ENCODE results near the gene RBM39. TPM values are rescaled to one million over a fixed set of nuclear protein-coding genes. Genes with fewer than 3 reads are reported as not detected.
A peak's percentile ranks its signal among the peaks of the same experiment; 100 is the strongest.

Gene RBM39
- total and polyA plus RNA-seq, 9 of the 15 experiments (the other 6 are each of a cell fraction or from before 2014, with no cell fraction given), result 143 to 319 (median 228) TPM

- TF ChIP-seq, protein P1, sequence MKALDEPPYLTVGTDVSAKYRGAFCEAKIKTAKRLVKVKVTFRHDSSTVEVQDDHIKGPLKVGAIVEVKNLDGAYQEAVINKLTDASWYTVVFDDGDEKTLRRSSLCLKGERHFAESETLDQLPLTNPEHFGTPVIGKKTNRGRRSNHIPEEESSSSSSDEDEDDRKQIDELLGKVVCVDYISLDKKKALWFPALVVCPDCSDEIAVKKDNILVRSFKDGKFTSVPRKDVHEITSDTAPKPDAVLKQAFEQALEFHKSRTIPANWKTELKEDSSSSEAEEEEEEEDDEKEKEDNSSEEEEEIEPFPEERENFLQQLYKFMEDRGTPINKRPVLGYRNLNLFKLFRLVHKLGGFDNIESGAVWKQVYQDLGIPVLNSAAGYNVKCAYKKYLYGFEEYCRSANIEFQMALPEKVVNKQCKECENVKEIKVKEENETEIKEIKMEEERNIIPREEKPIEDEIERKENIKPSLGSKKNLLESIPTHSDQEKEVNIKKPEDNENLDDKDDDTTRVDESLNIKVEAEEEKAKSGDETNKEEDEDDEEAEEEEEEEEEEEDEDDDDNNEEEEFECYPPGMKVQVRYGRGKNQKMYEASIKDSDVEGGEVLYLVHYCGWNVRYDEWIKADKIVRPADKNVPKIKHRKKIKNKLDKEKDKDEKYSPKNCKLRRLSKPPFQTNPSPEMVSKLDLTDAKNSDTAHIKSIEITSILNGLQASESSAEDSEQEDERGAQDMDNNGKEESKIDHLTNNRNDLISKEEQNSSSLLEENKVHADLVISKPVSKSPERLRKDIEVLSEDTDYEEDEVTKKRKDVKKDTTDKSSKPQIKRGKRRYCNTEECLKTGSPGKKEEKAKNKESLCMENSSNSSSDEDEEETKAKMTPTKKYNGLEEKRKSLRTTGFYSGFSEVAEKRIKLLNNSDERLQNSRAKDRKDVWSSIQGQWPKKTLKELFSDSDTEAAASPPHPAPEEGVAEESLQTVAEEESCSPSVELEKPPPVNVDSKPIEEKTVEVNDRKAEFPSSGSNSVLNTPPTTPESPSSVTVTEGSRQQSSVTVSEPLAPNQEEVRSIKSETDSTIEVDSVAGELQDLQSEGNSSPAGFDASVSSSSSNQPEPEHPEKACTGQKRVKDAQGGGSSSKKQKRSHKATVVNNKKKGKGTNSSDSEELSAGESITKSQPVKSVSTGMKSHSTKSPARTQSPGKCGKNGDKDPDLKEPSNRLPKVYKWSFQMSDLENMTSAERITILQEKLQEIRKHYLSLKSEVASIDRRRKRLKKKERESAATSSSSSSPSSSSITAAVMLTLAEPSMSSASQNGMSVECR (CRISPR knock-in tag; IDR thresholded peaks at IDR 0.05), result peak; percentile 71
- TF ChIP-seq ZNF76 (CRISPR knock-in tag; IDR thresholded peaks at IDR 0.05; ENCODE audit: borderline replicate concordance) (0 out of 2 replicates have a peak, but pooled peaks have one; percentile 15), BRD4 (IDR thresholded peaks at IDR 0.05) (peak; percentile 99), NR2F6 (CRISPR knock-in tag; IDR thresholded peaks at IDR 0.05) (no peak), ZNF143 (CRISPR knock-in tag; IDR thresholded peaks at IDR 0.05) (peak; percentile 48; the same call in 1 of the 2 replicates), ESRRA (IDR thresholded peaks at IDR 0.05; ENCODE audit: borderline replicate concordance, low read depth) (peak; percentile 96), MBD2 (IDR thresholded peaks at IDR 0.05; ENCODE audit: borderline replicate concordance, low read depth) (peak; percentile 88), ETV5 (CRISPR knock-in tag; IDR thresholded peaks at IDR 0.05; ENCODE audit: low read depth) (peak; percentile 24; the same call in 1 of the 2 replicates), CXXC5 (CRISPR knock-in tag; IDR thresholded peaks at IDR 0.05) (peak; percentile 93), FOSL1 (tag; conservative IDR thresholded peaks at IDR 0.05) (peak; percentile 62), ATF7 (IDR thresholded peaks at IDR 0.05) (peak; percentile 94), OTX1 (CRISPR knock-in tag; IDR thresholded peaks at IDR 0.05) (peak; percentile 42; the same call in 1 of the 2 replicates), ZNF584 (CRISPR knock-in tag; IDR thresholded peaks at IDR 0.05; ENCODE audit: low read depth) (peak; percentile 55; the same call in 1 of the 2 replicates), EP400 (IDR thresholded peaks at IDR 0.05) (peak; percentile 100), PHF8 (IDR thresholded peaks at IDR 0.05; ENCODE audit: borderline replicate concordance, low read length) (peak; percentile 98), MYNN (IDR thresholded peaks at IDR 0.05) (peak; percentile 43; the same call in 1 of the 2 replicates), MYNN (CRISPR knock-in tag; IDR thresholded peaks at IDR 0.05) (no peak), TCF7L2 (IDR thresholded peaks at IDR 0.05; ENCODE audit: low read depth, low read length) (peak; percentile 32; the same call in 1 of the 2 replicates)
- TF ChIP-seq, protein P2, sequence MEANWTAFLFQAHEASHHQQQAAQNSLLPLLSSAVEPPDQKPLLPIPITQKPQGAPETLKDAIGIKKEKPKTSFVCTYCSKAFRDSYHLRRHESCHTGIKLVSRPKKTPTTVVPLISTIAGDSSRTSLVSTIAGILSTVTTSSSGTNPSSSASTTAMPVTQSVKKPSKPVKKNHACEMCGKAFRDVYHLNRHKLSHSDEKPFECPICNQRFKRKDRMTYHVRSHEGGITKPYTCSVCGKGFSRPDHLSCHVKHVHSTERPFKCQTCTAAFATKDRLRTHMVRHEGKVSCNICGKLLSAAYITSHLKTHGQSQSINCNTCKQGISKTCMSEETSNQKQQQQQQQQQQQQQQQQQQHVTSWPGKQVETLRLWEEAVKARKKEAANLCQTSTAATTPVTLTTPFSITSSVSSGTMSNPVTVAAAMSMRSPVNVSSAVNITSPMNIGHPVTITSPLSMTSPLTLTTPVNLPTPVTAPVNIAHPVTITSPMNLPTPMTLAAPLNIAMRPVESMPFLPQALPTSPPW (CRISPR knock-in tag; IDR thresholded peaks at IDR 0.05), result peak; percentile 97
- TF ChIP-seq, protein P3, sequence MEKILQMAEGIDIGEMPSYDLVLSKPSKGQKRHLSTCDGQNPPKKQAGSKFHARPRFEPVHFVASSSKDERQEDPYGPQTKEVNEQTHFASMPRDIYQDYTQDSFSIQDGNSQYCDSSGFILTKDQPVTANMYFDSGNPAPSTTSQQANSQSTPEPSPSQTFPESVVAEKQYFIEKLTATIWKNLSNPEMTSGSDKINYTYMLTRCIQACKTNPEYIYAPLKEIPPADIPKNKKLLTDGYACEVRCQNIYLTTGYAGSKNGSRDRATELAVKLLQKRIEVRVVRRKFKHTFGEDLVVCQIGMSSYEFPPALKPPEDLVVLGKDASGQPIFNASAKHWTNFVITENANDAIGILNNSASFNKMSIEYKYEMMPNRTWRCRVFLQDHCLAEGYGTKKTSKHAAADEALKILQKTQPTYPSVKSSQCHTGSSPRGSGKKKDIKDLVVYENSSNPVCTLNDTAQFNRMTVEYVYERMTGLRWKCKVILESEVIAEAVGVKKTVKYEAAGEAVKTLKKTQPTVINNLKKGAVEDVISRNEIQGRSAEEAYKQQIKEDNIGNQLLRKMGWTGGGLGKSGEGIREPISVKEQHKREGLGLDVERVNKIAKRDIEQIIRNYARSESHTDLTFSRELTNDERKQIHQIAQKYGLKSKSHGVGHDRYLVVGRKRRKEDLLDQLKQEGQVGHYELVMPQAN (IDR thresholded peaks at IDR 0.05; ENCODE audit: borderline replicate concordance), result peak; percentile 41; the same call in 1 of the 2 replicates
Observed at GRCh38 chr20:35741892-35742740, at the start of gene RBM39 (continued).
